GM21390 (cell line): Measurements from ENCODE around the gene CACNA1C.

Experiments used
- ATAC-seq: cut with Tn5 transposase; IDR thresholded peaks from one replicate; pipeline ENCODE4 v1.9.1; 2021; ENCODE audit not compliant: unreplicated experiment

The CACNA1C gene

DNA sequence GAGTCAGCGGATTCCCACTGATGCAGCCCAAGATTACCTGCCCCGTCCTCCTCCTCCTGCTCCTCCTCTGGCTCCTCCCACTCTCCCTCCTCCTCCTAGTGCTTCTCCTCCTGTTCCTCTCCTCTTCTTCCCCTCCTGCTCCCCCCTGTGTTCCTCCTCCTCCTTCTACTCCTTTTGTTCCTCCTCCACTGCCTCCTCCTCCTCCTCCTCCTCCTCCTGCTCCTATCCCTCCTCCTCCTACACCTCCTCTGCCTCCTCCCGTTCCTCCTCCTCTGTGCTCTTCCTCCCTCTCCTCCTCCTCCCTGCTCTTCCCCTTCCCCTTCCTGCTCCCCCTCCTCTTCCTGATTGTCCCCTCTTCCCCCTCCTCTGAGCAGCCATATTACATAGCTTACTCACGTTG is 141.3 kb downstream of the CACNA1C start:
- no peak for ATAC-seq

DNA sequence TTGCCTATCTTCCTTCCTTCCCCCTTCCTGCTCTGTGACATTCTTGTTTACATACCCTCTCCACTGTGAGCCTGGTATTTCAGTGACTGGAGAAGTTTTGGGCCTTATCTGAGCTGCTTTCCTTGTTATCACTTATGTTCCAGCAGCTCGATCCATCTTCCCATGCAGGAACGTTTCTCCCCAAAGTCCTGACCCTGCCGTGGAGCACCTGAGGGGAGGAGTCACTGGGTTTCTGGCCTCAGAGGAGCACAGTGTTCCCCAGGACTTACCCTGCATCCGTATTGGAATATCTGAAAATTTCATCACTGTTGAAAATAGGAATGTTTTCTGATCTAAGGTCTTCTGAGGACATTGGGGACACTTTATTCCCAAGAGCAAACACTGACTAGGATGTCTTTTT is 141.8 kb downstream of the CACNA1C start:
- no peak for ATAC-seq

DNA sequence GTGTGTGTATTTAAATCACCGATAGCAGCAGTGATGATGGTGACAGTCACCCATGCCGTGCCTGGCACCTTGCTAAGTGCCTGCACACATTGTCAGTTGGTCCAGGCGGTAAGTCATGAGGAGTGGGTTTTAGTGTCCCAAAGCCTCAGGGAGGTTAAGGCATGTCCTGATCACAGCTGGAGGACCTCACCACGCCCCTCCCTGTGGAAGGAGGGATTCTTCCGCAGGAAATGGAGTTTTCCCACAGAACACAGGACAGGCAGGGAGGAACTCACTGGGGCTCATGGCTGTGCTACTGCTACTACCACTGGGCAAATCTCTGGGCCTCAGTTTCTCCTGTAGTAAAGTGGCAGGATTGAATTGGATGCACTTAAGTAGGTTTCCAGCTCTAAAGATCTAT is 142.3 kb downstream of the CACNA1C start:
- no peak for ATAC-seq

DNA sequence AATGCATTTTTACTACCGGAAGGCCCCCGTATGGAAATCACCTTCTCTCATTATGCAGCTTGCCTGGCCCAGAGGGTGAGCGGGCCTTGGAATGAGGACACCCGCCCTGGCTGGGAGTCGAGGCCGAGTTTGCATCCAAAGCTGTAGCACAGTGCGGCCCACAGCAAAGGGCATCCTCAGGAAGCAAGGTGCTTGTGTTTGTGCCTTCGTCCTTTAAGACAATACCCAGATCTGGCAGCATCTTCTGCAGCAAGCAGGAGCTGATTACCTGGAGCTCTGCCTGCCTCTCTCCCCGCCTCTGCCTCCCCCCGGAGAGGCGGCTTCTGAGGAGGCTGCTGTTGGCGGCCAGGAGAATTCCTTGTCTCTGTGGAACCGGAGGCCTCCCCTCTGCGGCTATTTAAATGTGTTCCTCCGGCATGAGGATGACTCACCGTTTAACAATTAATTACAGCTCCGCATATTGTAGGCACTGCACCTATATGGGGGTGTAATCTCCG is 145.3 kb downstream of the CACNA1C start:
- no peak for ATAC-seq

DNA sequence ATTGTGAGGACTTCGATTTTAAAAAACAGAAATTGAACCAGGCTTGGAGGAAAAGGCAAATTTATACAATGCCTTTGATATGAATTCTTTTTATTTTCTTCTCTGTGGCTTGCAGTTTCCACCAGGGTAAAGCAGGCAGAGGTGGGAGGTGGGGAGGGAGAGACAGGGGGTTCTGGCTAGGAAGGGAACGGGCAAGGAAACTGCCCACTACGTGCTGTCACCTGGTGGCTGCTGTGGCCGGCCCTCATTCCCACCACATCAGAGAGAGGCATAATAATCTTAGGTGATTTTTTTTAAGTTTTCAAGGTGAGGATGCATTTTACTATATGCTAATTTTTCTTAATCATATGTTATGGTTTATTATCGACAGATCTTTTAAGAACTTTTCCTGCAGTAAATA is 145.8 kb downstream of the CACNA1C start:
- ATAC-seq: no peak

DNA sequence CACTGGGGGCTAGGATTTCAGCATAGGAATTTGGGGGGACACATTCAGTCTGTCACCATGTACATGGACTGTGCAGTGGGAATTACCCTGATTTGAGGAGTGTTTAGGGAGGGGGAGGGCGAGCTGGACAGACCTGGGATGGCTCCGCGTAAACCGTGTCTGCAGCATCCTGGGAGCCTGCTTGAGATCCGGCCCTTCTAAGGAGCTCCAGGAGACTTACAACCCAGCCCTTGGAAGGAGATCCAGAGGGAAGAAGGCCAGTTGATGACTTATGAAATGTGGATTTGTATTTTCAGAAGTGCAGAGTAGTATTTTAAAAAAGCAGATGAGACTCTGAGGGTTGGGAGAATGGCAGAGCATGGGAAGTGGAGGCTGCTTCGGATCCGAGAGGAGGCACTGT is 153.2 kb downstream of the CACNA1C start:
- no peak for ATAC-seq

DNA sequence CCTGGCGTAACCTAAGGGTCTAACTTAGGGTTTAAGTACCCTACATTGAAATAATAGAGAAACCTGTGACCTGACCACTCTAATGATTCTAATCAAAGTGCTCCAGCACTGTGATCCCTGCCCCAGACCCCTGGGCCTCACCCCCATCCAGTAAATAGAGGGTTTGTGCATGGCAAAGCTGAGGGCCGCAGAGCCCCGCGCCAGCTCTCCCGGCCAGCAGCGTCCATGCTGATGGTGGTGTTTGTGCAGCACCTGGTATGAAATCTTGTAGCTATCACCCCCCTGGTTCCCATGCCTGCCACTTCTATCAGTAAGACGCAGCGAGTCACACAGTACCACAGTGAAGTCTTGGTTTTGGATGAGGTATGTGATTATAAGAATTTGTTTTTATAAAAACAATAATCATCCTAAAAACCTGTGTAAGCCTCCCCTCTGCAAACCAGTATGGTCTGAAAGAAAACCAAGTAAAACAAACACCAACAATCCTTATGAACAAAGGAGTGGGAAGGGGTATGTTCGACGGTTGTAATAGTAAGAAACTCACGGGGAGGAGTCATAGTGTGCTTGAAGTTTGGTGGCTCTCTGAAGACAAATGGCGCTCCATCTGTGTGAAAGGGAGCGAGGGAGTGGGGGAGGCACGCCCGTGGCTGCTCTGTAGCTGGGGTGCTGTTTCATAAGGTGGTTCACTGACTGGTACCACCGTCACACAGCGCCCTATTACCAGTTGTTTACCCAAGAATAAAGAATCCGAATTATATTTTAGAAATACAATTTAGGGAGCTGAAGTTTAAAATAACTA is 156.2 kb downstream of the CACNA1C start:
- no peak for ATAC-seq

DNA sequence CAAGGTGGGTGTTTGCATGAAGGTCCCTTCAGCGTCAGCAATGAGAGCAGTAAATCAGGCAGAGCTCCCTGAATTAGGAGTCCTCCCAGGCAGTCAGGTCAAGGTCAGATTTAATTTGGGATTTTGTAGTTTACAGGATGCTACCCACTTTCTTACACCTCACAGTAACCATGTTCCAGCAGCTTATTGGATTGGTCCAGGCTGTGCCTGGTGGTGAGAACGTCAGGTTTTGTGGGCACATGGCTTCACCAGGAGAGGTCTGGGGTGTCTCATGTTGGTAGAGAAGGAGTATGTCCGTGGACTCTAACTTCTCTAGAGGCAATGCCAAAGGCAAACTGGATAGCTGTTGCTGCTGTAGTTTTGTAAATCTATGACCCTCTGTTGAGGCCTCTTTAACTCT is 158.3 kb downstream of the CACNA1C start:
- ATAC-seq: no peak

DNA sequence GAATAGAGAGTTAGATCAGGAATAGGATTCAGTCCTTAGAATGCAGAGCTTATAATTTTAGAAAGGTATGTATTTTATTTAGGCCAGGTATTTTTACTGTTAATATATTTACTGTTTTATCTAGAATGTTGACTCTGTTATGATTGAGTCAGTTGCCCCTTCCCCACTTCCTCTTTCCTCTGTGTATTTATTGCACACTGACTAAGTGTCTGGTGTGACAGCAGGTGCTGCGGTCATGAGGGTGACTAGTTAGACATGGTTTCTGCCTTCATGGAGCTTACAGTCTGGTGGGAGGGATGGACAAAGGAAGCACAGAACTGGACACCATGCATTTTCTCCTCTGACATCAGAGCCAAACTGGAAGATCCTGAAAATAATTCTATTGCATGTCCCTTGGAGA is 159.8 kb downstream of the CACNA1C start:
- ATAC-seq: no peak

DNA sequence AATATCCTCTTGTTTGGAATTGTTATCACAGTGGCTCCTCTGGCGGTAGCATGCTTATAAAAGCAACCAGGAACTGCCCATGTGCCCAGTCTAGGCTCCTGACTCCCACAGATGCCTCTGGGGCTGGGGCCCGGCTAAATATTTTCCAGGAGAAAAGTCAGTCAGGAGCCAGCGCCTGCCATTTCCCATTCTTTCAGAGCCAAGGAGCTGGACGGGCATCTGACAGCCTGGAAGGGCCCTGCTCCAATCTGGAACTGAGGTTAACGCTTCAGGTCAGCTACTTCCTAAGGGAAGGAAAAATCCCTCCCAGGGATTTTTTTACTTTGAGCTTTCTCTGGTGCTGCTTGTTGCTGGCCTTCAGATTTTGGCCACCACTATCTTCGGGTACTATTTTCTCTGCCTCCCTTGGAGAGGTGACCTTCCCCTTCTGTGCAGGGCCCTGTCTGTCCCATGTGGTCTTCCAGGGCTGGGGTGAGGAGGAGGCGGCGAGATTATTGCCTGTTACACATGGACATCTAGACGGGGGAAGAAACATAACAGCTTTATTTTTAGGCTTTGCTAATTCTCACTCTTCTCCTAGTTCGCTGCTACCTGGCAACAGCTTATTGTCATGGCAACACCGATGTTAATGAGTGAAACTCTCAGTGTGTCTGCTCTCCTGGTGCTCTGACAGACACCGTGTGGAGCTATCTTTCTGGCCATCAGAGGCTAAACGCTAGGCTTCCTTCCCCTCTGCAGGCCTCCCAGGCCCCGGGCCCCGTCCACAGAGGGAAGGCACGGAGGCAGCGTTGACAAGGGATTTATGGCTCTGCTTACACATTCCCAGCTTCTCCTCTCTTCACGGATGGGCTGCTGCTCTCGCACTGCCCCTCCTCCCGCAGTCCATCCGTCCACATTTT is 160.4 kb downstream of the CACNA1C start:
- ATAC-seq: no peak

DNA sequence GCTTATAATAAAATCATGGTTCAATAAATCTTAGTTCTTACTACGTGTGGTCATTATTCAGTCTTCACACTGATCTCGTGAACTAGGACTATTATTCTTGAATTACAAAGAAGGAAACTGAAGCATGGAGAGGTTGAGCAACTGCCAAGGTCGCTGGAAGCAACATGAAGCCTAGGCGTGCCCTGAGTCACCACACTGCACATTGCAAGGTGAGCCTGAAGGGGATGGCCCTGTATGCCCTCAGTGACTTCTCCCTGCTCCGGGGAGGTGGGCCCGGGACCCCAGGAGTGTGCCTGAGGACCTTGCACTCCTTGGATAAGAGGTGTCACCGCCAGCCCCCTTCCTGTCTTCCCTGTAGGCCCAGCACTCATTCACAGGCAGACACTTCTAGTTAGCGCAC is 161.6 kb downstream of the CACNA1C start:
- no peak for ATAC-seq

DNA sequence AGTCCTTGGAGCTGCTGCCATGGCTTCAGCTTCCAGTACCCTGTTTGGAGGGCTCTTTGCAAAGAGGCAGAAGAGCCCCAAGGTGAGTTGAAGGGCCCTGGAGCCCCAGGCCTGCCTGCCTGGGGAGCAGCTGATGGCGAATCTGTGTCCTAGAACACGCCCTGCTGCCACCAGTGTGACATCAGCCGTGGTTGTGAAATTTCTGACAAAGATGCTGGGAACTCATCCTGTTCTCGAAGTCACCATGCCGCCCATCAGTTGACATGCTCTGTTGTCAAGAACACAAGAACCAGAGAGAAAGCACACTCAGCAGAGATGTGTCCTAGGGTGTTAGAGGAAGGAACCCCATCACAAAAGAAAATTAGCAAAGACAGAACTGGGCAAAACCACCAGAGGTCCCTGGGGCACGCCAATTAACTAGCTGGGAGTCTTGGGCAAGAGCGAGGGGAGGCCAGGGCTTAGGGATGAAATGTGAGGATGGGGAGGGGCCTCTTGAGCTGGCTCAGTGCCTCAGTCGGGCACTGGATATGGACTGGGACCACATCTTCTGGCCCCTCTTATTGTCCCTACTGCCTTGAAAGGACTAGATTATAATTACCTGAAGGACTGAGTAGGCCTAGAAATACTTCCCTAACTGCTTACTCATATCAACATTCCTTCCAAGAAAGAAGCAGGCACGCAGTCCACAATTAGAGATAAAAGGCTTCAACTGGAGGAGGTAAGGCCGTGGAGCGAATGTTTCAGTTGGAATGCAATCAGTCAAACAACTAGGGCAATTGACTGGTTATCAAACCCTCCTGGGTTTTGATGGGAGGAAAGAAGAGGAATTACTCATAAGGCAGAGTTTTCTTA is 163.1 kb downstream of the CACNA1C start:
- ATAC-seq: no peak

DNA sequence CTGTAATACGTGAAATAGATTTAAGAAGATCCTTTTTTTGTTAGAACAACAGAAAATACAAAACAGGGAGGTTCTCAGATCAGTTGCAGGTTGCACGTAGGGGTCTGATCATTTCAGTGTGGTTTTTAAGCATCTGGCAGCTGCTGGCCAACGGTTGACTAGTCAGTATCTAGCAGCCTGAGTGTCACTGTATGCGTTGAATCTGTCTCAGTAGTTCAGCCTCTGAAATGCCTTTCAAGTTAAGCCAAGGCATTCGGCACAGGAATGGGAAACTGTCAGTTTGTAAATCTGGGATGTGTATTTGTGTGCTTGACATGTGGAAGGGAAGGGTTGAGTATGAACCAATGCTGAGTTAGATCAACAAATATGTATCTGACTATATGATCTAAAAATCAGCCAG is 165.9 kb downstream of the CACNA1C start:
- no peak for ATAC-seq

DNA sequence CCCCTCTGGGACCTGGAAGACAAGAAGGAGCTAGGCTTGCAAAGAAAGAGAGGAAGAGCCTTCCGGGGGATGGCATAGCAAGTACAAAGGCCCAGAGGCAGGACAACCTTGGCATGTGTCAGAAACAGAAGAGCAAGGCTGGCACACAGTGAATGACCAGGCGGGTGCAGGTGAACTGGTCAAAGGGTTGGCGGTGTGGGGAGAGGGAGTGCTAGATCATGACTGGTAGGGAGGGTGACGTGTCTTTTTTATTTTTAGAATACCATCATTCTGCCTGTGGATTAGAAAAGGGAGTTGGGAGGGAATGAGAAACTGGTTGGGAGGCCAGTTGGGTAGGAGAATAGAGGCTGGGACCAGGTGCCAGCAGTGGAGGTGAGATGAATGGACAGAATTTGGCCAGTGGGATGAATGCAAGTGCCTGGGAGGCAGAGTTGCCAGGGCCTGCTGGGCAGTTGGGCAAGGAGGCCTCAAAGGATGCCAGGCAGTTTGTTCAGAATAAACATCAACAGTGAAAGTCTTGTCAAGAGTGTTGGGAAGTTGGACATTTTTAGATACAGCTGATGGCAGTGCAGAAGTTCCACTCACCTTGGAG is 168.3 kb downstream of the CACNA1C start:
- no peak for ATAC-seq

DNA sequence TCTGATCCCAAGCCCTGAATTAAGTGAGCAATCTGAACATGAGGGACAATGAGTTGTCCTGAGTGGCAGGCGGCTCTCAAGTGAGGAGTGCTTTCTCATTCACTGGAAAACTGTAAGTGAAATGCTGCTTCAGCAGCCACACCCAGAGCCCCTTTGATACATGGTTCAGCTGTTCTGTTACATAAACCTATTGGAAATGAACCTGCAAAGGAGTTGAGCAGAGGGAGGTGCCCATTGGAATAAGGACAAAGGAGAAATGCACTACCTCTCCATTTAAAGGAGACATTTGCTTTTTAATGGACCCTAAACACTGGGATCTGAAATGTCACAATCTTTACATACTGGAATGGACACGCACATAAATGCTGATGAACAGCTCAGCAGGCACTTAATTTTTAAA is 169.9 kb downstream of the CACNA1C start:
- ATAC-seq: no peak

DNA sequence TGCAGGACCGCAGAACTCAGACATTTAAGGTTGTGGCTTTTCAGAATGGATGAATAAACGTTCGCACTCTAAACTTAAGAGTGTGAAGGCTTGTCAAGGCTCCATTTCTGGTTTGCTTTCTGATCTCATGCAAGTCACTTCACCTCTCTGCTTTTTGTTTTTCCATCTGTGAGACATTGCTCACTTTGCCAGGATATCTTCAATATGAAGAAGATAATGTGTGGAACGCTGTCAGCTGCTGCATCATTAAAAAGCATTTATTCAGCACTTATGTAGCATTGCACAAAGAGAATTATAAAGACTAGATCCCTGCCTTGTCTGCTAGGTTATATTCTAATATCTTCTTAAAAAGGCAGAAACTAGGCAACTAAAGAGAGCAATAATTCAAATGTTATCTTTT is 172.2 kb downstream of the CACNA1C start:
- ATAC-seq: no peak

DNA sequence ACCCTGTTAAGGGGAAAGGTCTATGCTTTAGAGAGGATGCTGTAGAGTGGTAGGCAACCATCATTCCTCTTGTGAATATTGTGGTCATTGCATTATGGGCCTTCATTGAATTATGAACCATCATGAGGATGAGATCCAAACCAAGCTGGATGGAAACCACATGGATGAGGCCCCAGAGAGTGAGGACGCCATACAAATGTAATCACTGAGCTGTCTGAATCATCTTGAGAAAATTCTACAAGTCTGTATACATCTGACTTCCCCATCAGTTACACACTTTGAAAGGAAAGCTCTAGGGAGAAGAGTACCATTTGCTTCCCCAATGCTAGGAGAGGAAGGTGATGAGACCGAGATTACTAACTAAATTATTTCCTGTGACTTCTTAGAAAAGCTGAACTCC is 172.9 kb downstream of the CACNA1C start:
- no peak for ATAC-seq

DNA sequence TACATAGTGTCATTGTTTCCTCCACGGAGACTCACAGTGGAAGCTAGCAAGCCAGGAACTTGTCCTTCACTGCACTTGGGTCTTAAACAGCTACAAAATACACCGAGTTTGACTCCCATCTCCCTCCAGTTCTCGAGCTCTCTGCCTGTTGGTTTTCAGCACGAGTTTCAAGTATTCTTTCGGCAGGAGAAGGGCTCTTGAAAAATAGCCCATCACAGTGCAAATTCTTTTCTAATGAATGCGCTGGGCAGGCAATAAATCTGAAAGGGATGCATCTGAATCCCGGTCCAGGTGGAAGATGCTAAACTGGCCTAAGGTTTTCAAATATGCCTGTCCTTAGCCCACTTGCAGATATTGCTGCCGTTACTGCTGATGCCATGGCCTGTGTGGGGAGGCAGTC is 173.9 kb downstream of the CACNA1C start:
- ATAC-seq: no peak

DNA sequence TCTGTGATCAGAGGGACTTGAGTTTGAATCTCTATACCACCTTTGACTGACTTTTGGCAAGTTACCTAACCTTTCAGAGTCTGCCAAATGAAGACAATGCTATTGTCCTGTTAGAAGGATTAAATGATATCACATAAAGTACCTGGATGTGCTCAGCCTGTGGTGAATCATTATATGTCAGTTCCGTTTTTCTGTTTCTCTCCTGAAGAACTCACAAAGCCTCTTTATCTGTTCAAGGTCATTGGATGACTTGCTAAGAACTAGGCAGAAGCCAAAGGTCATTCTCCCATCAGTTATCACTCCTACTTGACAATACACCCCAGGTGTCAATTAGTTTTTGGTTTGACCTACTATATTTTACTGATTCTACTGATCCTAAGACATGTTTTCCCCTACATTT is 174.6 kb downstream of the CACNA1C start:
- no peak for ATAC-seq

DNA sequence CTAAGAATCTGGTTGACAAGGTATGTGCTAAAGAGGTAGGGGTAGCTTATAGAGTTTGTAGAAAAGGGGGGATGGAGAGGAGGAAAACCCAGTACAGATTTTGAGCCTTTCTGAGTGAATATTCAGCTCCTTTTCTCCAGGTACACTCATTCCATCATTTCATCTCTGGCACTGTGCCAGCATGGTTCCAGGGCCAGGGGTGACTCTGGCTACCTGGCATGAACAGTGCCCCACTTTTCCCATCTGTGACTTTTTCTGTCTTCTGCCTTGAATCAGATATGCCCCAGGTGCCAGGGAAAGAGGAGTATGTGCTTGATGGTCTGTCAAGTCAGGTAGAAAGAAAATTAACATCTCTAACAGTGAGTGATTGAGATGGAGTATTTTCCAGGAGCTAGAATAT is 175.7 kb downstream of the CACNA1C start:
- no peak for ATAC-seq
